Retina (tissue), 1 donor: ENCODE data around the gene DBX2.
"Not testable (repeated sequence)": the region's sequence is repeated elsewhere in the genome, so short reads cannot be mapped to it uniquely, and the experiment has no call there.

Experiments
- DNase-seq: peaks from one replicate; pipeline ENCODE4 v3.0.0-alpha.2; 2016

Gene DBX2

GRCh38 chr12:45008211-45008610, 42.7 kb downstream of the DBX2 start:
- no peak for DNase-seq

DNA sequence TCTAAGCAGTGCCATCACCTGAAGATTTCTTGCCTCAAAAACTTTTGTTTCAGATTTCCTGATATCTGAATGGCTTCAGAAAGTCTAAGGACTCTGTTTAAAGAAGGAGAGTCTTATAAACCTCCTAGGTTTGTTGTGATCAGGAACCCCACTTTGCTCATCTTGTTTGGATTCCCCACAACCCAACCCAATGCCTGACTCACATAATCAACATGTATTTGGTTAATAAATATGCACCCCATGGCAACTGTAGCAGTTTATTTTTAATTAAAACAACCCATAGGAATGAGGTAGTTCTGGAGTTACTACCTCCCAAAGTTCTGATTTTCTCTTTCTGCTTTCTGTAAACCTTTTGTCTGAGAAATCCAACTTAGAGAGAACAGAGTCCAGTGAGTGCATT, 51.5 kb downstream of the DBX2 start:
- no peak for DNase-seq

DNA sequence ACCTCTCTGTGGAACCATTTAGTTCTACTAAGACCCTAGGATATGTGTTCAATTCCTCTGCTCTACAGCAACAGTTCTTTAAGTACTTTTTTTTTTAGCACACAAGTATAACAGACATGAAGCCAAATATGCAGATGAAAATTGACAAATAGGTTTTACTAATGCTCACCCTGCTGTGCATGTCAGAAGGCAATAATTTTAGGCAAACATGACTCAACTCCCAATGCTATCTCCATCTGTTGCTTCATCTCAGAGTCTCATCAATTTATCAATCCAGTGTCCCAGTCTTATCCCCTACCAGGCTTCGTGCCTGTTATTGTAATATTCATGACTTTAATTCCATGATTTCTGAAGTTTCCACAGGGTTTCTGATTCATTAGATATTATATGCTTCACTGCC, 57.7 kb downstream of the DBX2 start:
- no peak for DNase-seq

GRCh38 chr12:44984863-44985262, 66.0 kb downstream of the DBX2 start:
- DNase-seq, result not testable (repeated sequence)

DNA sequence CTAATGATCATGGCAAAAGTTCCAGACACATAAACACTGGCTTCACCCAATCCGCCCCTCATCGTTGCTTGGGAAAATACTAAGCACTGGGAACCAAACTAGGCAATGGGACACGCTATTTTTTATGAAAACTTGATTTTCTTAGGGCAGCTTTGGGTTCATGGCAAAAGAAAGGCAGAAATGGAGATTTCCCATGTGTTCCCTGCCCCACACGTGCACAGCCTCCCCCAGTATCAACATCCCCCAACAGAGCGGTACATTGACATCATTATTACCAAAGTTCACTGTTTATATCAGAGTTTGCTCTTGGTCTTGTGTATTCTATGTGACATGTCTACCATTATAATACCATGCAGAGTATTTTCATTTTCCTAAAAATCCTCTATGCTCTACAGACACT, 71.0 kb downstream of the DBX2 start:
- DNase-seq, result no peak

- DNase-seq, result no peak
Observed at GRCh38 chr12:44976246-44976645, 74.7 kb downstream of the DBX2 start.

DNA sequence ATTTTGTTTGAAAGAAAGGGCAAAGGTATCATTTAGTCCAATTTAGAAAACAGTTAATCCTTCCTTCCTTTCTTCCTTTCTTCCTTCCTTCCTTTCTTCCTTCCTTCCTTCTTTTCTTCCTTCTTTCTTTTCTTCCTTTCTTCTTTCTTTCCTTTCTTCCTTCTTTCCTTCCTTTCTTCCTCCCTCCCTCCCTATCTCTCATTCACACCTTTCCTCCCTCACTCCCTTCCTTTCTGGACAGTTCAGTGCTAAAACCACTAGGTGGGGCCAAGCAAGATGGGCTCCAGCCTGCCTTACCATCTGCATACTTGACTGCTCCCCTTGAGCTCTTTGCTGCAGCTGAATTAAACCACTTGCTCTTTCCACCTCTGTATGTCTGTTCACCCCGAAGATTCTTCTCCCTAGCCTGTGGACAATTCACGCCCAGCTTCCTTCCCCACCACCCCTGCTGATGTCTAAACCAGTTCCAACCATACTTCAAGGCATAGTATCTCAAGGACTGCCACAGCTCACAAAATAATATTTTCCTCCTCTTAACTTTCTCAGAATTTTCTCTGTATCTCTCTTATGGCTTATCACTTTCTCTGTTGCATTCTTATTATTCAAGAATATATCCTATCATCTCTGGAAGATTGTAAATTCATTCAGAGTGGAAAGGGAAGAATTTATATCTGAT, 78.0 kb downstream of the DBX2 start:
- DNase-seq, result peak; percentile 11

- no peak for DNase-seq
Observed at GRCh38 chr12:44968965-44969364, 81.9 kb downstream of the DBX2 start.
